SK-MEL-5 (cell line): ENCODE measurements around the gene UBASH3A. TPM values are rescaled to one million over a fixed set of nuclear protein-coding genes. Genes with fewer than 3 reads are reported as not detected.
A peak's percentile ranks its signal among the peaks of the same experiment; 100 is the strongest.

Experiments
- DNase-seq: peaks from one replicate; pipeline ENCODE4 v3.0.0-alpha.2; 2016; ENCODE audit warnings: low read depth, low spot score
- in situ Hi-C: cut with HindIII; loops from 2 replicates; pipeline ENCODE4 v1.10.0; 2016; ENCODE audit warnings: low sequenced_read_pairs, high pct_unique_total_duplicates, low pct_unique_long_range_greater_than_20kb
- total RNA-seq: library from RNA; depleted of rRNA; stranded (reverse); fragments of >200 nt; shearing (Covaris generic); gene quantifications from 2 replicates; pipeline ENCODE4 v1.2.3, GENCODE V29; 2014

Gene UBASH3A
- total RNA-seq, 1 experiment from 2014 or later: not detected

DNA sequence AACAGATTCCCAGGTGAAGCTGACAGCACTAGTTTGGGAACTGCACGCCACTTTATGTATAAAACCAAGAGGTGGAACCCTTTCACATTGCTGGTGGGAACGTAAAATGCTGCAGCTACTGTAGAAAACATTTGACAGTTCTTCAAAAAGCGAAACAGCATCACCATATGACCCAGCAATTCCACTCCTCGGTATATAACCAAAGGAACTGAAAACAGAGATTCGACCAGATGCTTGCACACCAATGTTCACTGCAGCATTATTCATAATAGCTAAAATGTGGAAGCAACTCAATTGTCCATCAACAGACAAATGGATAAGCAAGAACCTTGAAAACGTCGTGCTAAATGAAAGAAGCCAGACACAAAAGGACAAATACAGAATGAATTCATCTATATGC is 74.8 kb downstream of the UBASH3A start:
- DNase-seq: no peak
- in situ Hi-C loops: no loop called here

DNA sequence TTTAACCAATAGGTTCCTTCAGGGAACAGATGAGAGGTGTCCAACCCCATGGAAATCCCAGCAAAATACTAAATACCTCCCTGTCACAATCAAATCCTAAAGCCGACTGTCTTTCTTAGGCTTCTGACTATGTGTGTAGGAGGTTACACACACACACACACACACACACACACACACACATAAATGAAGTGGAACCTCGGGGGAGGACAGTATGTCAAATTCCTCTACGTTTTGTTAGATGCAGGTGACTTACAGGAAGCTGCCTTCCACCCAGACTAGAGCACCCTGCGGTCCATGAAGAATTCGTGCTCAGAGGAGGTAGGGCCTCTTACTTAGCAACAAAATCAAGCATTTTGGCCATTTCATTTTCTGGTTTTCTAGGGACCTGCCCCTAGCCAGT is 75.9 kb downstream of the UBASH3A start:
- no peak for DNase-seq
- in situ Hi-C loops: no loop called here

GRCh38 chr21:42480736-42481135 is 77.0 kb downstream of the UBASH3A start:
- in situ Hi-C loops: no loop called here
- no peak for DNase-seq

DNA sequence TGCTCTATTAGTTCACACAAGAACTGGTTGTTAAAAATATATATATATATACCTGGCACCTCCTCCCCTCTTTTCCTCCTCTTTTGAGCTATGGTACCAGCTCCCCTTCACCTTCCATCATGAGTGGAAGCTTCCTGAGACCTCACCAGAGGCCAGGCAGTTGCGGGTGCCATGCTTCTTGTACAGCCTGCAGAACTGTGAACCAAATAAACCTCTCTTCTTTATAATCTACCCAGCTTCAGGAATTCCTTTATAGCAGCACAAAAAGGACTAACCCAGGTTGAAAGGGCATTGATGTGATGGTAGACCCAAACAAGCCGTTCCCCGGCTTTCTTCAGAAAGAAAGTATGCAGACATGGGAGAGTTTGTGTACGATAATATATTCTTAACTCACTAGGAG is 77.5 kb downstream of the UBASH3A start:
- in situ Hi-C loops: no loop called here
- DNase-seq: no peak

GRCh38 chr21:42484966-42485365 is 81.3 kb downstream of the UBASH3A start:
- in situ Hi-C loops: no loop called here
- DNase-seq: no peak

- in situ Hi-C loops: no loop called here
- no peak for DNase-seq
Measured at GRCh38 chr21:42486072-42486471, 82.4 kb downstream of the UBASH3A start.

GRCh38 chr21:42486531-42486930 is 82.8 kb downstream of the UBASH3A start:
- no peak for DNase-seq
- in situ Hi-C loops: no loop called here

- no peak for DNase-seq
- in situ Hi-C loops: no loop called here
Measured at GRCh38 chr21:42489006-42489563, 85.4 kb downstream of the UBASH3A start.

DNA sequence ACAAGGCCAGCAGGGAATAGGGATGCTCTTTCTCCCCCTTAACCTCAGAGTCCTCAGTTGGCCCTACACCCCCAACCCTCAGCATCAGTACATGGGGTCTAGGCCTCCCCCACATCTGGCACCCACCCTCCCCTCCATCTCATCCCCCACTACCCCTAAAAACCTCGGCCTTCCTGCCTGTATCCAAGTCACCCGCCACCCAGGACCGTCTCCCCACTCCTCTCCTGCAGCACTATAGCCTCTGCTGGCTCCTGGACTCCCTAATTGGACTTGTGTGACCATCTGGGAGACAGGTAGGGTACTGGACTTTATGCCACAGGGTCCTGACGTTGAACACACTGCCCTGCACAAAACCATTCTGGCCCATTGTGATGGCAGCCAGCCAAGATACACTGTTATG is 86.3 kb downstream of the UBASH3A start:
- DNase-seq: no peak
- in situ Hi-C loops: no loop called here

DNA sequence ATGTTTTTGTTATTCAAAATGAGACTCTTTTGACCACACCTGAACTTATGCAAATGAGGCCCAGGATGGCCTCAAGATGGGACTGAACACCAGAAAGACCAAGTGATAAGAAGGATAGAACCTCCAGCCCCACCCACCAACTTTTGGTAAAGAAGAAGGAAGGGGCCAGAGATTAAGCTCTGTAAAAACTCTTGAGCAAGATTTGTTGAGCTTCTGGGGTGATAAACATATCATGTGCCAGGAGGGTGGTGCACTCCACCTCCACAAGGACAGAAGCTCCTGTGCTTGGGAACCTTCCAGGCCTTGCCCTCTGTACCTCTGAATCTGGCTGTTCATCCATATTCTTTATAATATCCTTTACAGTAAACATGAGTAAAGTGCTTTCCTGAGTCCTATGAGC is 87.0 kb downstream of the UBASH3A start:
- in situ Hi-C loops: no loop called here
- no peak for DNase-seq

- no peak for DNase-seq
- in situ Hi-C loops: no loop called here
Measured at GRCh38 chr21:42491328-42491727, 87.6 kb downstream of the UBASH3A start.

DNA sequence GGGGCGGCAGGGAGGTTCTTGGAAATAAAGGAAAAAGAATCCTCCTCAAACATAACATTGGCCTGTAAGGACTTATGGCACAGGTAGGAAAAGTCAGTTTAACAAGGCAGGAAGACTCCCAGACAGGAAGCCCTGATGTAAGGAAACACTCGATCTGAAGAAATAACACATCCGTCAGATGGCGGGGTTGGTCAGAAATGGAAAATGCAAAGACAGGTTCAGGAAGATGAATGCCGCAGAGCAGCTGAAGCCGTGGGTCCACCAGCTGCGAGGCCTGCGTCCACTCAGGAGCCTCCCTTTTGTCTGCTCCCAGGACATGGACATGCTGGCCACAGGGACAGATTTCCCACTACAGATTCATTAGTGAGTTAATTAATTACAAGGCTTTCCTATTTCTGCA is 88.5 kb downstream of the UBASH3A start:
- in situ Hi-C loops: no loop called here
- DNase-seq: no peak

- no peak for DNase-seq
- in situ Hi-C loops: no loop called here
Measured at GRCh38 chr21:42493109-42494060, 89.7 kb downstream of the UBASH3A start.

- in situ Hi-C loops: no loop called here
- DNase-seq: no peak
Measured at GRCh38 chr21:42495027-42495426, 91.3 kb downstream of the UBASH3A start.

DNA sequence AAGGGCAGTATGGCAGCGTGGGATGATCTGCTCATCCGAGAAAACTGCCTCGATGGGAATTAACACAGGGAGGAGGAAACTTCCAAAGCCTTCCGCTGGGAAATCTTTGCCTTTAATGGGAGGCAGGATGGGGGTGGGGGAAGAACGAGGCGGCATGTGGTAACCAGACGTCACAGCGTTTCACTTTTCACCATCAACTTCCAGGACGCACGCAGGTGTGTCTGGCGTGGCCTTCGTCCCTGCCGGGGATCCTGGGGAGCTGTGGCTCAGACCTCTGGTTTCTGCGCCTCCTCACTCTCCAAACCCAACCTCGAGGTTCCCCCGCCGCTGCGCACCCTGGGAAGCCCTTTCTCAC is 92.0 kb downstream of the UBASH3A start:
- in situ Hi-C loops: no loop called here
- peak; percentile 29 for DNase-seq

DNA sequence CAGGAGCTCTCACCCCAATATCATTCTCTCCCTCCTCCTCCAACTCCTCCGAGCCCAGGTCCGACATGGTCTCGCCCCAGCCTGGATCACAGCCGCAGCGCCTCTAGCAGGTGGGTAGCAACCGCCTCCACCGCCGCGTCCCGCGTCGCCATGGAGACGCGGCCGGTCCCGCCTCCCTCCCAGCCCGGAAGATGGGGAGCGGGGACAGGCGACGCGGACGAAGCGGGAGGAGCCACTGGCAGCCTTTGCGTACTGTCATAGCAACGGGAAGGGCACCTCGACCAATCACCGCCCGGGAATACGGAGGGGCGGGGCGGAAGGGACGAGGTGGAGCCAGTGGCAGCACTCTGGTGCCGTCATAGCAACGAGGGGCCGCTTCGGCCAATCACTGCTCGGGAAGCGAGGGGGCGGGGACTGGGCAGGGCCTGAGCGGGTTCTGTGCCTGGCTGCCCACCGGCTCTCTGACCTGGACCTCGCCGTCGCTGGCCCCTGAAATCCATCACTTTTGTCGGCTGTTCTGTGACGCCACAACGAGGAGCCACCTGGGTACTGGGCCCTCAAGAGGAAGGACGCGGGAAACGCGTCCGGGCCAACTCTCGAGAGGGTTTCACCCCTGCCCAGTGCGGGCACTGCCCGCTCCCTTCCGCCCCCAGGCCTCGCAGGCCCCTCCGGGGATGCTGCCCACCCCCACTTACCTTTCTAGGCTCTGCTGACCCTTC is 92.6 kb downstream of the UBASH3A start, which contains the start of gene RSPH1:
TSS of gene RSPH1 (minus strand) at position 105 of the 719 bp plus-strand sequence. CDS start at position 67, 38 bp downstream.
- in situ Hi-C loops: no loop called here
- peak; percentile 97 for DNase-seq

GRCh38 chr21:42496839-42497202 is 93.1 kb downstream of the UBASH3A start:
- DNase-seq: no peak
- in situ Hi-C loops: no loop called here
